NCI-H510A treated with DMSO at 0.1 percent for 48 hours (cell line): Measurements from ENCODE around the gene BPIFB6.

Source experiments
- DNase-seq: peaks from one replicate; lab custom pipeline; 2025; lab: John Stamatoyannopoulos, UW

The BPIFB6 gene

GRCh38 chr20:33016581-33017109 lies 14.8 kb upstream of the BPIFB6 start:
- no peak for DNase-seq

GRCh38 chr20:33017542-33017941 lies 13.9 kb upstream of the BPIFB6 start:
- no peak for DNase-seq

DNA sequence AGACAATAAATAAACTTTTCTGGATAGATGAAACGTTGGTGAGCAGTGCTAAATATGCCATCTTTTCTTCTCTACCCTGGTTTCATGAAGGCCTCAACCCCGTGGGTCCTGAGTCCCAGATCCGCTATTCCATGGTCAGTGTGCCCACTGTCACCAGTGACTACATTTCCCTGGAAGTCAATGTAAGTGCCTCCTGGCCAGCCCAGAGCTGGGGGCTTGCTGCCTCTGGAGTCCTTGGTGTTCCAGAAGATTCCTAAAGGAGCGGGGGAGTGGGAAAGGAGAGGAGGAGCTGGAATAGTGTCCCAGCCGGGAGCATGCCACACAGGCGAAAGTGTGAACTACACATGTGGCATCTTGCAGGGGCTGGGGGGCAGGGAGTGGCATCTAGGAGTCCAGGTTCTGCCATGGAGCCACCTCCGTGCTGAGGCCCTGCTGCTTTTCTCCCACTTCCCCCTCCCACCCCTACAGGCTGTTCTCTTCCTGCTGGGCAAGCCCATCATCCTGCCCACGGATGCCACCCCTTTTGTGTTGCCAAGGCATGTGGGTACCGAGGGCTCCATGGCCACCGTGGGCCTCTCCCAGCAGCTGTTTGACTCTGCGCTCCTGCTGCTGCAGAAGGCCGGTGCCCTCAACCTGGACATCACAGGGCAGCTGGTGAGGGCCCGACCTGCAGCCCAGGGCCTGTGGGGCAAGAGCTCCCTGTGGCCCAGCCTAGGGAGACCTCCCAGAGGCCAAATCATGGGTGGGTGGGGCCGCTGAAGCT lies 13.1 kb upstream of the BPIFB6 start:
- DNase-seq = no peak

DNA sequence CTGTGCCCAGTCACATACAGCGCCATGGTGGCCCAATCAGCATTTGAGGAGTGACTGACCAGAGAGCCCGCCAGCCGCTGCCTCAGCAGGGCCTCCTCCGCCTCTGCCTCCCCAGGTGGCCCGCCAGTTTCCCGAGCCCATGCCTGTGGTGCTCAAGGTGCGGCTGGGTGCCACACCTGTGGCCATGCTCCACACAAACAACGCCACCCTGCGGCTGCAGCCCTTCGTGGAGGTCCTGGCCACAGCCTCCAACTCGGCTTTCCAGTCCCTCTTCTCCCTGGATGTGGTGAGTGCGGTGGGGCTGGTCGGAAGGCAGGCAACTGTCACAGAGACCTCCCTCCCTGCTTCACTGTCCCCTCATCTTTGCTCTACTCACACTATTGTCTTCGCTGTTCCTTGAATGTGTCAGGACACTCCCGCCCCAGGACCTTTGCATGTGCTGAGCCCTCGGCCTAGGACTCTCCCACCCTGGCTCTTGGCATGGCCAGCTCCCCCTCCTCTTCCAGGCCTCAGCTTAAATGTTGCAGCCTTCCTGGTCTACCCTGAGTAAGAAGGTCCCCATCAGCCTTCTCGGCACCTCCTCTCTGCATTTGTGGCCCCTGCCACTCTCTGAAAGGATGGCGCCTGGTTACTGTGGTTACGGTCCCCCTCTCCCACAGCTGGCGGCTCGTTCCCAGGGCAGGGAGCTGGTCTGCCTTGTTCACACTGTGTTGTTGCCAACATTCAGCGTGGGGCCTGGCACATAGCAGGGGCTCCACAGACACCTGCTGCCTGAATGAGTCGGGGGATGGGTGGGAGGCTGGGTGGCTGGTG lies 11.8 kb upstream of the BPIFB6 start:
- DNase-seq = no peak

DNA sequence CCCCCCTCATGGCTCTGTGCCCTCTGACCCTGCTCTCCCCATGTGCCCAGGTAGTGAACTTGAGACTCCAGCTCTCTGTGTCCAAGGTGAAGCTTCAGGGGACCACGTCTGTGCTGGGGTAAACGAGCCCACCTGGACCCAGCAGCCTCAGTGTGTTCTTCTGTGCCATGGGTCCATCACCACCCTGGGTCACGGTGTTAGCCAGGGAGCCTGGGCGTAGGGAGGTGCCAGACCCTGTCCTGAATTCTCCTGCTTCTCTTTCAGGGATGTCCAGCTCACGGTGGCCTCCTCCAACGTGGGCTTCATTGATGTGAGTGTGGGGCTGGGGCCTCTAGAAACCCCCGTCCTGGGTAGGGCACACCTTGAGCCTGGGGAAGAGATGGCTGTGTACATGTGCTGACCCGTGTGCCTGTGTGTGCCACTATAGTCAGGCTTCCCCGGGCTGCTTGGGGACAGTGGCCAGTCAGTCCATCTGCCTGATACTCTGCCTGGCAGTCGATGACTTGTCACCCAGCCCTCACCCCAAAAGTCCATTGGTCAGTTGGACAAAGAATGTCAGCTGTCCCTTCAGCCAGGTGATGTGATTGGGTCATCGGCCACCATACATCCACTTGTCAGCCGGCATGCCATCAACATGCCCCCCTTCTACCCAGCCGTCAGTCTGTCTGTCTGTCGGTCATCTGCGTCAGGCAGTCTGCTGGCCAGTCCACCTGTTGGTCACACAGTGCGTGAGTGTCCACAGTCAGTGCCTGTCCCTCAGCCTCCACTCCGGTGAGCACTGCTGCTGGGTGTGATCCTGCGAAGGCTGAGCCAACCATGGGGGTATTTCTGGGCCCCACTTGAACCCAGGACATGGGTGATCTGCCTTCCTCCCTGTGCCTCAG lies 10.9 kb upstream of the BPIFB6 start:
- DNase-seq = no peak

DNA sequence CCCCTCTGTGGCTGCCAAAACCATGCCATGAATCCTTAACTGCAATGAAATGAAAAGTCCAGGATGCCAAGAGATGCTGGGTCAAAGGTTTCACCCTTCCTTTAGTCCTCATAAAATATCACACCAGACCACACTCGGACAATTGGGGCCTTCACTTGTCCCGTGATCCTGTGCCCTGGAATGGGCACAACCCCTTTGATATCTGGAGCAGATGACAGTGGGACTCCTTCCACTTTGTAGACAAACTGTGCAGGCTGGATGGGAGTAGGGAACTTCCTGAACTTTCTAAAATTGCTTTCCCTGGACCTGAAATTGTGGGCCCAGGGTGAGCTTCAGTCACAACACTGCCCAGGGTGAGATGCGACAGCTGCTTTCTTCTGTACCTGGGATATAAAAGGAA lies 9.6 kb upstream of the BPIFB6 start:
- no peak for DNase-seq

DNA sequence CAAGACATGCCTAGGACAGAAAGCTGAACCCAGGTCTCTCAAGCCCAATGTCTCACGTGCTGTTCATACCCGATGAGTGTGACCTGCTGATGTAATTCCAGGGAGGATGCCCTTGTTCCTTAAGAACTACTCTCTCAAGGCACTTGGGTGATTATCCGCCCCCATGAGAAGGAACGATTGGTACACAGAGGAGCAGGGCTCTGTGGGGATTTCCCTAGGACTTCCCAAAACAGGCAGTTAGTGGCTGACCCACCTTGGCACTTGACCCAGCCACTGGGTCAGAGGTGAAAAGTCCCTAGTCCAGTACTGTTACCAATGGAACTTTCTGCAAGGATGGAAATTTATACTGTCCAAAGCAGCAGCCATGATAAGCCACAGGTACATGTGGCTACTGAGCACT lies 9.2 kb upstream of the BPIFB6 start:
- no peak for DNase-seq

DNA sequence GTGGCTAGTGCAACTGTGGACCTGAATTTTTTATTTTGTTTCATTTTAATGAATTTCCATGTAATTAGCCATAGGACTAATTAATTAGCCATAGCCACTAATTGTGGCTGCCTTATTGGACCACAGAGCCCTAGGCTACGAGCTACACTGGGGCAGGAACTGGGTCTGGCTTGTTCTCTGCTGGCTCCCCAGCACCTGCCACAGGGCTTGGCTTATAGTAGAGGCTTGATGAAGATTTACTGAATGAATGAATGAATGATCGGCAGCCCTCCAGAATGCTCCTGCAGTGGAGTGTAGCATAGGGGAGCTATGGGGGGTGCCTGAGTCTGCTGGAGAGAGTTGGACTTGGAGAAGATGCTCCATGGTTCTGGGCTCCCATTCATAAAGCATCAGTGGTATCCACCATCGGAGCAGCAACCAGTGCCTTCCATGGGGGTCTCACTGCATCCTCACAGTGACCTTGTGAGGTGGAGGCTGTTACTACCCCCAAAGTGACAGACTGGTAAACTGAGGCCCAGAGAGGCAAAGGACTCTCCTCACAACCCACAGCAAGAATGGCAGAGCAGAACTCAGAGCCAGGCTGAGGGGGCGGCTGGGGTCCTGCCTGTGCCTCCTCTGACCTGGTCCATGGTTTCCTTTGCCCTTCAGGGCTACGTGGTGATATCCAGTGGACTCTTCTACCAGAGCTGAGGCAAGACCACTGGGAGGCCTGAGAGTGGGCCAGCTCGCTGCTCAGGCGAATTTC lies 8.6 kb upstream of the BPIFB6 start:
- no peak for DNase-seq

DNA sequence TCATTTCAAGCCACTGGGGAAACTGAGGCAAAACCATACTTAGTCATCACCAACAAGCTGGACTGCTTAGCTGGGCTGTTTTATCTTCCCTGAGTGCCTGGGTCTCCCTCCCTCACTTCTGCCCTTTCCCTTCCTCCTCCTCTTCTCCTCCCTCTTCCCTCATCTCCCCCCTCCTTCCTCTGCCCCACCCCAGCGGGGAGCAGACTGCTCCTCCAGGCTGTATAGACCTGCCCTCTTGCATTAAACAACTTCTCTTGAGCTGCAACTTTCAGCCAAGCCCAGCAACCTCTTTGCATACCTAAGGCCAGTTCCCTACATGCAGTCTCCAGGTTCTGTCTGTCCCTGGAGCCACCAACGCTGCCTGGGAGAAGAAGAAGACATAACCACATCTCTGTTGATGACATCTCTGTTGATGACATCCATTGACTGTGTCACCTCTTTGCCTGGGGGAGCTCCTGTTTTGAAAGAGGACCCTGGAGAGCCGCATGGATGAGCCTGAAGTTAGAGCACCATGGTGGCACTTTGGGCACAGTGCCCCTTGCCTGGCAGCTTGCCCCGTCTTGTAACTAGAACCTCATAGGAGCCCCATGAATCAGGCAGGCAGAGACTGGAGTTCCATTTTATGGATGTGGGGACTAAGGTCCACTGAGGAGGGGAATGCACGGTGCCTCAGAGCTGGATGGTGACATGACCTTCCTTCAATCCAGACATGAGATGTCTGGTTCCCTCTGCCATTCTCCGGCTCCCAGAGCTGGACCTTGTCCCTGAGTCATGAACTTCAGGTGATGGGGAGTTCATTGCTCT lies 7.8 kb upstream of the BPIFB6 start:
- no peak for DNase-seq

DNA sequence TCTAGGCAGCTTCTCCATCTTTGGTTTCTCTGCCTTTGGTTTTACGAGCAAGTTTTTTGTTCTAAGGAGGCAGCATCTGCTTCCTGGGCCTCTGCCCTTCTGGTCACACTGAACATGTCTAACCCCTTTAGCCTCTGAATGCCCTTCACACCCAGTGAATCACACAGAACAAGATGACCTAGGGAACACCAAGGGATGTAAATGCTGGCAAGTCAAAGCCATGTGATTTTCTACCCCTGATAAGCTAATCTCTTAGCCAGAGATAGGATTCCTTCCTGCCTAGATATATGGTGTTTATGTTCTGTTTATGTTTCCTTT lies 7.2 kb upstream of the BPIFB6 start:
- no peak for DNase-seq

DNA sequence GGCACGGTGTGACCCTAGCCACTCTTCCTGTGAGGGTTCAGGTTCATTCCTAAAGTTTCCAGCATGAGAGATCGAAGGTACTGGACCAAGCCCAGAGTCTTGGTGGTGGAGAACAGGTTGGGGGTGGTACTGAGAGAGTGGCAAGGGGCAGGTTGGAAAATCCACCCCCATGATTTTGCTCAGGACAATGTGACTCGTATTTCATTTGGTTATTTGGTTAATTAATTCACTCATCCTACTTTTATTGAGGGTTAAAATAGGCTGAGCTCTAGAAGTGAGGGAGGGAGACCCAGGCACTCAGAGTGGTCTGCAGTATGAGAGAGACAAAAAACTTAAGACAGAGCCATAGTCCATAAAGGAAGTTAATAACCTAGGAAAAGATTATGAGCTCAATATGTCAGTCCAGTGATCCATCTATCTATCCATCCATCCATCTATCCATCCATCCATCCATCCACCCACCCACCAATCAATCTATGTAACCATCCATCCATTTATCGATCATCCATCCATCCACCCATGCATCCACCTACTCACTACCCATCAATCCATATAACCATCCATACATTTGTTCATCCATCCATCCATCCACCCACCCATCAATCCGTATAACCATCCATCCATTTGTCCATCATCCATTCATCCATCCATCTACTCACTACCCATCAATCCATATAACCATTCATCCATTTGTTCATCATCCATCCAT lies 6.7 kb upstream of the BPIFB6 start:
- DNase-seq = no peak

DNA sequence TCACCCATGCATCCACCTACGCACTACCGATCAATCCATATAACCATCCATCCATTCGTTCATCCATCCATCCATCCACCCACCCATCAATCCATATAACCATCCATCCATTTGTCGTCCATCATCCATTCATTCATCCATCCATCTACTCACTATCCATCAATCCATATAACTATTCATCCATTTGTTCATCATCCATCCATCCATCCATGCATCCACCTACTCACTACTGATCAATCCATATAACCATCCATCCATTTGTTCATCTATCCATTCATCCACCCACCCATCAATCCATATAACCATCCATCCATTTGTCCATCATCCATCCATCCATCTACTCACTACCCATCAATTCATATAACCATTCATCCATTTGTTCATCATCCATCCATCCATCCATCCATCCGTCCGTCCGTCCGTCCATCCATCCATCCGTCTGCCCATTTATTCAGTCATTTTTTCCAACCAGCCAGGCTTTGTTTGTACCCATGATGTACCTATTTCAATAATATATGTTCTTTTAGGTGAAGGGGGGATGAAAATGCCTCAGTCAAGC lies 6.1 kb upstream of the BPIFB6 start:
- DNase-seq = no peak

DNA sequence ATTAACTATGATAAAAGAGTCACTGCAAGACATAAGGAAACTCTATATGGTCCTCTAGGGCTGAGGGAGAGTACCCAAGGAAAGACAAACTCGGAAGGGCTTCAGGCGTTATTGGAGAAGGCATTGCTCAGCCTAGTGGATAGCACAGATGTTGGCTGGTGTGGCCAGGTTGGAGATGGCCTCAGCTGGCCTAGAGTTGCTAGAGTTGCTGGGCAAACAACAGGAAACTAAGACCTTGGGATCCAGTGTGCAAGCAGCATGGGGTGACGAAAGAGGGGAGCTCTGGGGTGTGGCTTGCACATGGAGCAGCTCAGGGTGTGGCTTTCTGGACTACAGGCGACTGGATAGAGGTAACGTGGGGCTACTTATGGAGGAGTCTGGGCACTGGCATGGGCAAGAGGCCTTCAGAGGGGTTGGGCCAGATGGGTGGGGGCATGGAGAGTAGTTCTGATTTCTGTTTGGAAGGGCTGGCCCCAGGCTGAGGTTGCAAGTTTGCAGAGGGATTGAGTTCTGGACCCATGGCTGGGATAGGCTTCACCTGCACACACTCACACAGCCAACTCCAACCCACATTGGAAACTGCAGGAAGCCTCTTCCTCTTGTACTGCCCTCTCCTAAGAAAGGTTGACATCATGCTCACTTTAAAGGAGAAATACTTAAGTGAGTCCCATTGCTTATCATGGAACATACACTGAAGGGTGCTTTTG lies 5.2 kb upstream of the BPIFB6 start:
- DNase-seq = no peak

- no peak for DNase-seq
Measured at GRCh38 chr20:33026779-33027759, 4.4 kb upstream of the BPIFB6 start.

GRCh38 chr20:33027769-33028751 lies 3.4 kb upstream of the BPIFB6 start:
- no peak for DNase-seq

DNA sequence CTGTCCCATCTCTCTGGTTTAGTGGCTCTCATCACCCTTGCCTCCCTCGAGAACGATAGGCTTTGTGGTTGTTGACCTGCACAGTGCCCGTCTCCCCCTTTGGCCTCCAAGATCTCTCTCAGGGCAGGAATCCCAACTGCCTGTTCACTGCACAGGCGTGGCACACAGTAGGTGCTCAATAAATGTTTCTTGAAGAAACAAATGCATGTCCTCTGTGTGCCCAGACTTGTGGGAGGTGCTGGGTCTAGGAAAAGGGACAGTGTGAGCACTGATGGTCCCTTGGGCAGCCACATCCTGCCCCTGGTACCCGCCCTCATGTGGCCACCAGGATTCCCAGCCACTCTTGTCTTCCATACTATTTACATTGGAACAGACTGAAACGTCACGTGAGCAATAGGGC lies 2.6 kb upstream of the BPIFB6 start:
- no peak for DNase-seq

DNA sequence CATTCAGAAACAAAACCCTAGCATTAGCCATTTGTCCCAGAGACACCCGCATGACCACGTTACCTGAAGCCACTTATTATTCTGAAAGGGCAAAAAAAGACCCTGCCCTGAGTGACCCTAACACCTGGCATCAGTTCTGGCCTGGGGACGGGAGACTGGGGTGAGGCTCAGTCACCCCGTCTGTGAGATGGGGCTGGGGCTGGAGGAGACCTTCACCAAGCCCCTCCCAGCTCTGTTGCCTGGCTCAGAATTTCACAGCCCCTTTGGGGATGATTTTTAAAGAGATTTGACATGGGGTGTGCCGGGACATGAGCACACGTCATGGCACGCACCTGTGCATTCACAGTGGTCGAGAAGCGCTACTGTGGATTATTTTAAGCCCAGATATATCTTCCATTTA lies 1.4 kb upstream of the BPIFB6 start:
- no peak for DNase-seq
